Measurements from ENCODE around the gene GNPTG.

Gene GNPTG

GRCh38 chr16:1355591-1355990 is 3.9 kb downstream of the GNPTG start:
- no peaks in the 10 kb centered on the region for H3K9me3 ChIP-seq (ENCODE audit: insufficient read depth, low read depth, low read length)
- peaks cover 2 to 9% of the 10 kb centered on the region in 2 experiments for H3K36me3 ChIP-seq (ENCODE audit: control insufficient read depth in 1 of 2, insufficient read depth in 2 of 2, low read length in 2 of 2)
- no peak overlapping the region for H2BK5ac ChIP-seq (ENCODE audit: low read depth, low read length, poor library complexity)
- no peak overlapping the region for H3K23ac ChIP-seq (ENCODE audit: low read length)
- H3K4me2 ChIP-seq (ENCODE audit: low read length) = no peak overlapping the region
- H2BK12ac ChIP-seq (ENCODE audit: low read length) = no peak overlapping the region
- no peak overlapping the region for H2BK120ac ChIP-seq (ENCODE audit: insufficient read depth, low read length, poor library complexity)
- no peak for DNase-seq
- no peak overlapping the region for H2AK5ac ChIP-seq (ENCODE audit: low read length)
- no peak overlapping the region for H3K18ac ChIP-seq (ENCODE audit: low read length)
- peak overlapping the region; percentile 49 for H3K4ac ChIP-seq (ENCODE audit: low read depth, low read length)
- no peak overlapping the region for H4K91ac ChIP-seq (ENCODE audit: low read depth, low read length)
- WGBS (ENCODE audit: extremely low coverage, insufficient coverage, insufficient read length) = no CpG with 5 or more reads among the region's 15 CpGs
- H3K27me3 ChIP-seq (ENCODE audit: insufficient read depth, low read length) = no peaks in the 10 kb centered on the region
- H3K79me2 ChIP-seq (ENCODE audit: control insufficient read depth, insufficient read depth, low read length, poor library complexity) = peaks cover 13% of the 10 kb centered on the region
- no peak overlapping the region for H3K27ac ChIP-seq (ENCODE audit: low read depth, low read length)
- H3K4me3 ChIP-seq (ENCODE audit: low read depth, low read length) = no peak overlapping the region
- H3K4me1 ChIP-seq (ENCODE audit: control insufficient read depth in 1 of 2, insufficient read depth in 2 of 2, low read length in 2 of 2) = peaks cover 7 to 8% of the 10 kb centered on the region in 2 experiments
- no peak overlapping the region for H2AFZ ChIP-seq (ENCODE audit: insufficient read depth, low read length, poor library complexity)
- peaks cover 8% of the 10 kb centered on the region for H3K79me1 ChIP-seq (ENCODE audit: low read length)
- no peak overlapping the region for H4K12ac ChIP-seq (ENCODE audit: low read depth, low read length)
- no peak overlapping the region for H3K9ac ChIP-seq (ENCODE audit: low read length)
- H3K14ac ChIP-seq (ENCODE audit: low read length) = no peak overlapping the region
- H4K8ac ChIP-seq (ENCODE audit: low read depth, low read length) = no peak overlapping the region

DNA sequence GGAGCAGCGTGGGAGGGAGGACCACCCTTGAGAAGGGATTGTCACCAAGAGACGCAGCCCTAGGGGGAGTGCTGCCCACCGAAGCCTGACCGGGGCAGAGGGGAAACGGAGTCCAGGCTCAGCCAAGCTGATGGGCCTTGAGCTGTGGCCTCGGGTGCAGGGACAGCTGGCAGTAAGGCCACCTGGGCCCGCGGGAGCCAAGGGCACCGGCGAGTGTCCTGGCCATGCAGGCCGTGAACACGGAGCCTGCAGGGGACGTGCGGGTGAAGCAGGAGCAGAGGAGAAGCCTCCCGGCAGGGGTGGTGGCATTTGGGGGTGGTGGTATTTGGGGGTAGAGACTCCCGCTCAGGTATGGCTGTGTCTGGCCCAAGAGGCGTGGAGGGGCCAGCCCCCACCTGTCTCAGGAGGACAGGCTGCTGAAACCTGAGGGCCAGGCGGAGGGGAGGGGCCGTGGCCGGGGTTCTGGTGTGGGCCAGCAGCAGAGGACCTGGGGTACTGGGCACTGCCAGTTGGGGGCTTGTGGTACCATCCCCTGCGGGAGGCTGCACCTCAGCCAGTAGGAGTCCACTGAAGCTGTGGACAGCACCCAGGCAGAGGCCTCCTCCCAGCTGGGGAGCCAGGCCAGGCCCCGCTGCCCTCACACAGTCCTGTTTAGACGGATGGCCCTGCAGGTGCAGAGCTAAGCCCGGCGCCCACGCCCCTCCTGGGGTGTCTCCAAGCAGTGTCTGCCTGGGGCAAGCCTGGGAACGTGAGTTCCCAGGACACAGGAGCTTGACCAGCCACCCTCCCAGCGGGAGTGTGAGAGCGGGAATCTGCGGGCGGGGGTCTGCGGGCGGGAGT is 4.5 kb downstream of the GNPTG start:
- Histone ChIP-seq H3K36me3 (ENCODE audit: control insufficient read depth in 1 of 2, insufficient read depth in 2 of 2, low read length in 2 of 2) (peaks cover 6 to 14% of the 10 kb centered on the region in 2 experiments), H2AFZ (ENCODE audit: insufficient read depth, low read length, poor library complexity) (no peak overlapping the region), H3K14ac (ENCODE audit: low read length) (no peak overlapping the region), H3K9me3 (ENCODE audit: insufficient read depth, low read depth, low read length) (no peaks in the 10 kb centered on the region), H4K8ac (ENCODE audit: low read depth, low read length) (no peak overlapping the region), H3K79me2 (ENCODE audit: control insufficient read depth, insufficient read depth, low read length, poor library complexity) (peaks cover 11% of the 10 kb centered on the region), H3K4me1 (ENCODE audit: control insufficient read depth in 1 of 2, insufficient read depth in 2 of 2, low read length in 2 of 2) (peaks cover 2 to 3% of the 10 kb centered on the region in 2 experiments), H4K12ac (ENCODE audit: low read depth, low read length) (no peak overlapping the region), H3K9ac (ENCODE audit: low read length) (no peak overlapping the region), H3K4ac (ENCODE audit: low read depth, low read length) (peak overlapping the region; percentile 49), H2BK5ac (ENCODE audit: low read depth, low read length, poor library complexity) (no peak overlapping the region), H2BK12ac (ENCODE audit: low read length) (no peak overlapping the region), H3K4me2 (ENCODE audit: low read length) (no peak overlapping the region), H3K79me1 (ENCODE audit: low read length) (peaks cover 6% of the 10 kb centered on the region), H3K4me3 (ENCODE audit: low read depth, low read length) (no peak overlapping the region), H3K27ac (ENCODE audit: low read depth, low read length) (no peak overlapping the region), H2AK5ac (ENCODE audit: low read length) (no peak overlapping the region), H2BK120ac (ENCODE audit: insufficient read depth, low read length, poor library complexity) (no peak overlapping the region), H3K27me3 (ENCODE audit: insufficient read depth, low read length) (no peaks in the 10 kb centered on the region), H3K18ac (ENCODE audit: low read length) (no peak overlapping the region), H4K91ac (ENCODE audit: low read depth, low read length) (no peak overlapping the region), H3K23ac (ENCODE audit: low read length) (no peak overlapping the region)
- DNase-seq = peak in 1 of 2 donors; percentile 17
- no CpG with 5 or more reads among the region's 33 CpGs for WGBS (ENCODE audit: extremely low coverage, insufficient coverage, insufficient read length)

- Histone ChIP-seq H3K4me1 (ENCODE audit: control insufficient read depth in 1 of 2, insufficient read depth in 2 of 2, low read length in 2 of 2) (no peaks in the 10 kb centered on the region), H3K9ac (ENCODE audit: low read length) (no peak overlapping the region), H3K79me1 (ENCODE audit: low read length) (no peaks in the 10 kb centered on the region), H2BK120ac (ENCODE audit: insufficient read depth, low read length, poor library complexity) (no peak overlapping the region), H3K9me3 (ENCODE audit: insufficient read depth, low read depth, low read length) (no peaks in the 10 kb centered on the region), H4K91ac (ENCODE audit: low read depth, low read length) (no peak overlapping the region), H2AK5ac (ENCODE audit: low read length) (no peak overlapping the region), H2BK12ac (ENCODE audit: low read length) (no peak overlapping the region), H3K4me2 (ENCODE audit: low read length) (no peak overlapping the region), H3K14ac (ENCODE audit: low read length) (no peak overlapping the region), H2AFZ (ENCODE audit: insufficient read depth, low read length, poor library complexity) (no peak overlapping the region), H3K27ac (ENCODE audit: low read depth, low read length) (no peak overlapping the region), H3K4ac (ENCODE audit: low read depth, low read length) (no peak overlapping the region), H3K4me3 (ENCODE audit: low read depth, low read length) (no peak overlapping the region), H4K8ac (ENCODE audit: low read depth, low read length) (no peak overlapping the region), H3K23ac (ENCODE audit: low read length) (no peak overlapping the region), H3K36me3 (ENCODE audit: control insufficient read depth in 1 of 2, insufficient read depth in 2 of 2, low read length in 2 of 2) (peaks cover 22 to 29% of the 10 kb centered on the region in 2 experiments), H2BK5ac (ENCODE audit: low read depth, low read length, poor library complexity) (no peak overlapping the region), H3K27me3 (ENCODE audit: insufficient read depth, low read length) (no peaks in the 10 kb centered on the region), H3K18ac (ENCODE audit: low read length) (no peak overlapping the region), H4K12ac (ENCODE audit: low read depth, low read length) (no peak overlapping the region), H3K79me2 (ENCODE audit: control insufficient read depth, insufficient read depth, low read length, poor library complexity) (peaks cover 4% of the 10 kb centered on the region)
- DNase-seq = peak; percentile 65 to 80
- WGBS (ENCODE audit: extremely low coverage, insufficient coverage, insufficient read length) = no CpG with 5 or more reads among the region's 19 CpGs
These were observed 6.3 kb downstream of the GNPTG start for GRCh38 chr16:1357906-1358566.

- WGBS (ENCODE audit: extremely low coverage, insufficient coverage, insufficient read length) = no CpG with 5 or more reads among the region's 43 CpGs
- H3K9ac ChIP-seq (ENCODE audit: low read length) = no peak overlapping the region
- H3K9me3 ChIP-seq (ENCODE audit: insufficient read depth, low read depth, low read length) = no peaks in the 10 kb centered on the region
- no peaks in the 10 kb centered on the region for H3K27me3 ChIP-seq (ENCODE audit: insufficient read depth, low read length)
- H2BK12ac ChIP-seq (ENCODE audit: low read length) = no peak overlapping the region
- H3K36me3 ChIP-seq (ENCODE audit: control insufficient read depth in 1 of 2, insufficient read depth in 2 of 2, low read length in 2 of 2) = peaks cover 47 to 56% of the 10 kb centered on the region in 2 experiments
- H3K4ac ChIP-seq (ENCODE audit: low read depth, low read length) = no peak overlapping the region
- H3K79me2 ChIP-seq (ENCODE audit: control insufficient read depth, insufficient read depth, low read length, poor library complexity) = no peaks in the 10 kb centered on the region
- H3K79me1 ChIP-seq (ENCODE audit: low read length) = no peaks in the 10 kb centered on the region
- no peak overlapping the region for H4K8ac ChIP-seq (ENCODE audit: low read depth, low read length)
- no peak overlapping the region for H3K18ac ChIP-seq (ENCODE audit: low read length)
- H3K4me3 ChIP-seq (ENCODE audit: low read depth, low read length) = no peak overlapping the region
- no peak overlapping the region for H4K91ac ChIP-seq (ENCODE audit: low read depth, low read length)
- H3K14ac ChIP-seq (ENCODE audit: low read length) = no peak overlapping the region
- no peak overlapping the region for H2BK5ac ChIP-seq (ENCODE audit: low read depth, low read length, poor library complexity)
- H2BK120ac ChIP-seq (ENCODE audit: insufficient read depth, low read length, poor library complexity) = no peak overlapping the region
- no peaks in the 10 kb centered on the region for H3K4me1 ChIP-seq (ENCODE audit: control insufficient read depth in 1 of 2, insufficient read depth in 2 of 2, low read length in 2 of 2)
- H3K4me2 ChIP-seq (ENCODE audit: low read length) = no peak overlapping the region
- no peak overlapping the region for H2AFZ ChIP-seq (ENCODE audit: insufficient read depth, low read length, poor library complexity)
- no peak overlapping the region for H2AK5ac ChIP-seq (ENCODE audit: low read length)
- no peak overlapping the region for H3K23ac ChIP-seq (ENCODE audit: low read length)
- no peak overlapping the region for H4K12ac ChIP-seq (ENCODE audit: low read depth, low read length)
- no peak overlapping the region for H3K27ac ChIP-seq (ENCODE audit: low read depth, low read length)
- DNase-seq = no peak
These were observed 10.1 kb downstream of the GNPTG start for GRCh38 chr16:1361685-1362360.
